ENCODE results near the gene PACRG. TPM values are rescaled to one million over a fixed set of nuclear protein-coding genes. Genes with fewer than 3 reads are reported as not detected.

The PACRG gene
- total RNA-seq, 6 donors from 2014 or later = 0.52 to 15.3 (median 3.1) TPM

DNA sequence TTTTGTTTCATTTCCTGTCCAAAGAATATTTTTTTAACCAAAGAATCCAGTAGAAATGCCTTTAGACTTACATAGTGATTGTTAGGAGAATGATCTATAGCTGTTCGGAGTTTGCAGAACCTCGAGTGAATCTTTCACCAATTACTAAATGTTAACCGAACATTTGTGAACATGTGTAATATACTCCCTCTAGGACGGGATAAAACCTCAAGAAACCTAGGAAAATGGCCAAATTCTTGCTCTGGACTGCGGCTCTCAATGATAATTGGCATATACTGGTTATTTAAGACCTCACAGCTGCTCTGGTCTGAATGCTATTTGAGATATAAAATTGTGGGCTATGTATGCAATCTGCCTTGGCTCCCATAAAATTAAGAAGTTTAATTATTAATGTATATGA is 137.1 kb downstream of the PACRG start:
- no peak for TF ChIP-seq EP300 (IDR thresholded peaks at IDR 0.05)
- TF ChIP-seq POLR2A (IDR thresholded peaks at IDR 0.05) = no peak
- TF ChIP-seq POLR2AphosphoS5 (IDR thresholded peaks at IDR 0.05) = no peak
- TF ChIP-seq, protein P1, sequence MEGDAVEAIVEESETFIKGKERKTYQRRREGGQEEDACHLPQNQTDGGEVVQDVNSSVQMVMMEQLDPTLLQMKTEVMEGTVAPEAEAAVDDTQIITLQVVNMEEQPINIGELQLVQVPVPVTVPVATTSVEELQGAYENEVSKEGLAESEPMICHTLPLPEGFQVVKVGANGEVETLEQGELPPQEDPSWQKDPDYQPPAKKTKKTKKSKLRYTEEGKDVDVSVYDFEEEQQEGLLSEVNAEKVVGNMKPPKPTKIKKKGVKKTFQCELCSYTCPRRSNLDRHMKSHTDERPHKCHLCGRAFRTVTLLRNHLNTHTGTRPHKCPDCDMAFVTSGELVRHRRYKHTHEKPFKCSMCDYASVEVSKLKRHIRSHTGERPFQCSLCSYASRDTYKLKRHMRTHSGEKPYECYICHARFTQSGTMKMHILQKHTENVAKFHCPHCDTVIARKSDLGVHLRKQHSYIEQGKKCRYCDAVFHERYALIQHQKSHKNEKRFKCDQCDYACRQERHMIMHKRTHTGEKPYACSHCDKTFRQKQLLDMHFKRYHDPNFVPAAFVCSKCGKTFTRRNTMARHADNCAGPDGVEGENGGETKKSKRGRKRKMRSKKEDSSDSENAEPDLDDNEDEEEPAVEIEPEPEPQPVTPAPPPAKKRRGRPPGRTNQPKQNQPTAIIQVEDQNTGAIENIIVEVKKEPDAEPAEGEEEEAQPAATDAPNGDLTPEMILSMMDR (IDR thresholded peaks at IDR 0.05) = no peak
- 68 to 76% methylated on average over 5 of the region's 5 CpGs for WGBS, 2 donors
- DNase-seq = no peak

DNA sequence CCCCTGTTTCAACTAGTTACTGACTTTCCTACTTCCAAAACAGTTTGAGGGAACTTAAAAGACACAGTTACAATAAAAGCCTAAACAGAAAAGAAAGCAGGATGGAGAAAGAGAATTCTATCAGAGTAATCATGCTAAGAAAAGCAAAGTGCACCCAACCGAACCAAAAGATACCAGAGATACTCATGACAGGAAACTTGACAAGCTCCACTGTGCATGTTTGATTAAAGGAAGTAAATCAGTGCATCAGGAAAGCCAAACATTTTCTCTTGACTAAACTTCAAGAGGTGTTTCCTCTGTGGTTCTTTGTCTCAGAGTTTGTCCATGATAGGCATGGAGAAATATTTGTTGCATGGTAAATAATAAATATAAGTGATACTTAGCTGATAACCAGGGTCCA is 138.9 kb downstream of the PACRG start:
- Histone ChIP-seq H3K4me3 (no peak overlapping the region), H3K27ac (no peak overlapping the region), H3K27me3 (no peaks in the 10 kb centered on the region), H3K4me1 (no peaks in the 10 kb centered on the region), H3K36me3 (no peaks in the 10 kb centered on the region), H3K9me3 (no peaks in the 10 kb centered on the region)
- 26 to 32% methylated on average over 1 of the region's 1 CpG for WGBS, 2 donors
- TF ChIP-seq POLR2AphosphoS5 (IDR thresholded peaks at IDR 0.05) = no peak
- TF ChIP-seq POLR2A (IDR thresholded peaks at IDR 0.05) = no peak
- TF ChIP-seq, protein P1 (IDR thresholded peaks at IDR 0.05) = no peak
- no peak for TF ChIP-seq EP300 (IDR thresholded peaks at IDR 0.05)
- no peak for ATAC-seq (ENCODE audit: low FRiP score in 2 of 2)
- DNase-seq = no peak

More for the DNA sequence above, 137.1 kb downstream of the PACRG start:
- no peaks in the 10 kb centered on the region for H3K4me1 ChIP-seq
- H3K27ac ChIP-seq = no peak overlapping the region
- no peak overlapping the region for H3K4me3 ChIP-seq
- no peaks in the 10 kb centered on the region for H3K9me3 ChIP-seq
- H3K27me3 ChIP-seq = no peaks in the 10 kb centered on the region
- ATAC-seq (ENCODE audit: low FRiP score in 2 of 2) = no peak
- no peaks in the 10 kb centered on the region for H3K36me3 ChIP-seq

DNA sequence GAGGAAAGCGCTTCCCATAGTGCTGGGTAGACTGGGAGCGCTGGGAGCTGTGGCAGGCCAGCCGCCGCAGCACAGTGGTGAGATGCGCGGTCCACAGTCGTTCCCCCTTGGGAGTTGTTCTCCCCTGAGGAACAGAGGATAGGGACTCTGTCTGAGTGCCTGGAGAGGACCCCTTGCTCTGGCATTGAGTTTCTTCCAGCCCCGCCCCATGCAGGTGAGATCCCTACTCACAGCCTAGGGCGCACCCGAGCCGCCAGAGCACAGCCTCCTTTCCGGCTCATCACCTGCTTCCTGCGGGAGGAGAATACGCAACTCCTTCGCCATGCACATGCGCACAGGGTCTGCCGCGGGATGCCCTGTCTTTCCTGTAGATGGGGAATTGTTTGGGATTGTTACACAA is 140.6 kb downstream of the PACRG start:
- no peaks in the 10 kb centered on the region for H3K36me3 ChIP-seq

DNA sequence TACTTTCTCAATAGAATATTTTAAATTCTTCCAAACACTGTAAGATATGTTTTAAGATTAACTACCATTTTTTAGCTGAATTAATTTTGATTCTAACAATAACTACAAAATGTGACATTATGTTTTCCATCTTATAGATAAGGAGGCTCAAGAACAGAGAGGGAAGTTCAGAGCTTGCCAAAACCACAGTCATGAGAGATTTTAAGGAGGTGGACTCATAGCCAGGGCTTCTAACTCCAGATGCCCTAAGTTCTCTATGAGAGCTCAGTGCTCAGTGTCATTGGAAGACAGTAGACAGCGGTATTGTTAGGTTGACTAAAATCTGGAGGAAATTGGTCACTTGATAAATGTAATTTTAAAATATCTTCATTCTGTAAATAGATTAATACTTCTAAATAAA is 144.2 kb downstream of the PACRG start:
- Histone ChIP-seq H3K4me1 (no peaks in the 10 kb centered on the region), H3K27me3 (no peaks in the 10 kb centered on the region), H3K27ac (no peak overlapping the region), H3K9me3 (no peaks in the 10 kb centered on the region), H3K4me3 (no peak overlapping the region), H3K36me3 (no peaks in the 10 kb centered on the region)
- ATAC-seq (ENCODE audit: low FRiP score in 2 of 2) = no peak
- WGBS, 2 donors = 88 to 89% methylated on average over 1 of the region's 1 CpG
- no peak for TF ChIP-seq POLR2AphosphoS5 (IDR thresholded peaks at IDR 0.05)
- no peak for DNase-seq

More for the DNA sequence above, 140.6 kb downstream of the PACRG start:
- no peak overlapping the region for H3K4me3 ChIP-seq
- peak in 1 of 2 donors; percentile 54 for DNase-seq
- WGBS, 2 donors = 90 to 98% methylated on average over 18 of the region's 18 CpGs
- H3K4me1 ChIP-seq = no peaks in the 10 kb centered on the region
- no peaks in the 10 kb centered on the region for H3K27me3 ChIP-seq
- ATAC-seq (ENCODE audit: low FRiP score in 2 of 2) = peak in 1 of 2 donors; percentile 51
- TF ChIP-seq, protein P1 (IDR thresholded peaks at IDR 0.05) = no peak
- TF ChIP-seq EP300 (IDR thresholded peaks at IDR 0.05) (no peak), POLR2A (IDR thresholded peaks at IDR 0.05) (no peak), POLR2AphosphoS5 (IDR thresholded peaks at IDR 0.05) (no peak)
- no peak overlapping the region for H3K27ac ChIP-seq
- H3K9me3 ChIP-seq = no peaks in the 10 kb centered on the region

DNA sequence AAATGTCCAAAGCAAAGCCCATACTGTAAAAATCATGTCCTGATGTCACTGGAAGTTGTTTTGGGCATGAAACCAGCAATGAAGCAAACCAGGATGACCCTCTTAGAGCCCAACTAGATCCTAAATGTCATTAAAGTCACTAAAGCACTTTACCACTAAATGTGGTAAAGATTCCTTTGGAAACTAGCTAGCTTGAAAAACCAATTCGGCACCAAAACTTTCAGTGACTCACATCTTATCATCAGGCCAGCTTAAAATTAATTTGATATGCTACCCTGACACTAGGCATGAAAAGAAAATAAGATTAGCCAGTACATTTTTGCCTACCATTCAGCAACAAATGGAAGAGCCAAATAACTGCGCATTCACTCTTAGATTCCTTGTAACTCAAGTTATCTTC is 145.8 kb downstream of the PACRG start:
- Histone ChIP-seq H3K27ac (no peak overlapping the region), H3K9me3 (no peaks in the 10 kb centered on the region), H3K36me3 (no peaks in the 10 kb centered on the region), H3K4me3 (no peak overlapping the region), H3K4me1 (no peaks in the 10 kb centered on the region), H3K27me3 (no peaks in the 10 kb centered on the region)
- no peak for ATAC-seq (ENCODE audit: low FRiP score in 2 of 2)
- WGBS, 2 donors = 94% methylated on average over 2 of the region's 2 CpGs
- TF ChIP-seq POLR2AphosphoS5 (IDR thresholded peaks at IDR 0.05) (no peak), EP300 (IDR thresholded peaks at IDR 0.05) (no peak), POLR2A (IDR thresholded peaks at IDR 0.05) (no peak)
- TF ChIP-seq, protein P1 (IDR thresholded peaks at IDR 0.05) = no peak
- no peak for DNase-seq

Data from upper lobe of left lung (tissue), 6 donors.